Mucosa of stomach (tissue), 1 donor: ENCODE data around the gene SAP130.

Experiments used
- H3K27me3 ChIP-seq: one replicate; pipeline ENCODE4 v1.7.0; 2013; ENCODE audit warnings: mild to moderate bottlenecking, low read length; ENCODE audit not compliant: control insufficient read depth, insufficient read depth
- H3K36me3 ChIP-seq: one replicate; pipeline ENCODE4 v1.7.0; 2013; ENCODE audit warnings: low read length; ENCODE audit not compliant: control insufficient read depth, insufficient read depth
- H3K4me1 ChIP-seq: one replicate; pipeline ENCODE4 v1.7.0; 2013; ENCODE audit warnings: mild to moderate bottlenecking, low read length; ENCODE audit not compliant: control insufficient read depth, insufficient read depth
- H3K4me3 ChIP-seq: one replicate; pipeline ENCODE4 v1.7.0; 2013; ENCODE audit warnings: low read length
- H3K9ac ChIP-seq: one replicate; pipeline ENCODE4 v1.7.0; 2013; ENCODE audit warnings: mild to moderate bottlenecking, low read length, moderate library complexity
- H3K9me3 ChIP-seq: one replicate; pipeline ENCODE4 v1.7.0; 2013; ENCODE audit warnings: mild to moderate bottlenecking, low read length, moderate library complexity; ENCODE audit not compliant: control insufficient read depth
- donor health status: Pancreatic carcinoma.

SAP130 gene

GRCh38 chr2:128012698-128013097, 15.2 kb downstream of the SAP130 start:
- Histone ChIP-seq H3K27me3 (no peaks in the 10 kb centered on the region), H3K36me3 (peaks cover 9% of the 10 kb centered on the region), H3K4me3 (no peak overlapping the region)

DNA sequence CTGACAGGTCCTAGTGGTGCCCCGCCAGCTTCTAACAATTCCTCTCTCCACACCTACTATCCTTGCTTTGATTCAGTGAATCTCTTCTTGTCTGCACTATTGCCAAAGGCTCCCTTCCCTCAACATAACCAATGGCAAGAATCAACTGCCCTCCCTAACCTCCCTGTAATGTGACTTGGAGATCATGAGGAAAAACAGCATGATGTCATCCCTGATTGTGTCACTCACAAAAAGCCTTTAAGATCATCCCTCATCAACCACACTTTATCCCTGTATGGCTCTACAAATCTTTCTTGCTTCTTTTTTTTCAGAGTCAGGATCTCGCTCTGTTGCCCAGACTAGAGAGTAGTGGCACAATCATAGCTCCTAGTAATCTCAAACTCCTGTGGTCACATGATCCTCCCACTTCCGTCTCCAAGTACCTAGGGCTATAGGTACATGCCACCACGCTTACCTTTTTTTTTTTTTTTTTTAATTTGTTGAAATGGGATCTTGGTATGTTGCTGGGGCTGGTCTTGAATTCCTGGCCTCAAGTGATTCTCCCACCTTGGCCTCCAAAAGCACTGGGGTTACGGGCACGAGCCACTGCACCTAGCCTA, 19.7 kb downstream of the SAP130 start:
- Histone ChIP-seq H3K4me3 (no peak overlapping the region), H3K36me3 (peaks cover 9% of the 10 kb centered on the region), H3K4me1 (no peaks in the 10 kb centered on the region), H3K27me3 (no peaks in the 10 kb centered on the region), H3K9me3 (no peaks in the 10 kb centered on the region), H3K9ac (no peak overlapping the region)

More at GRCh38 chr2:128012698-128013097, 15.2 kb downstream of the SAP130 start:
- Histone ChIP-seq H3K9me3 (no peaks in the 10 kb centered on the region), H3K4me1 (no peaks in the 10 kb centered on the region), H3K9ac (no peak overlapping the region)

- H3K36me3 ChIP-seq = no peaks in the 10 kb centered on the region
- H3K9me3 ChIP-seq = no peaks in the 10 kb centered on the region
- H3K27me3 ChIP-seq = no peaks in the 10 kb centered on the region
- no peak overlapping the region for H3K4me3 ChIP-seq
- no peaks in the 10 kb centered on the region for H3K4me1 ChIP-seq
- no peak overlapping the region for H3K9ac ChIP-seq
These were observed 23.4 kb downstream of the SAP130 start for GRCh38 chr2:128004509-128004908.

GRCh38 chr2:128003463-128003862, 24.4 kb downstream of the SAP130 start:
- Histone ChIP-seq H3K9me3 (no peaks in the 10 kb centered on the region), H3K27me3 (no peaks in the 10 kb centered on the region), H3K36me3 (no peaks in the 10 kb centered on the region), H3K4me3 (no peak overlapping the region), H3K4me1 (no peaks in the 10 kb centered on the region), H3K9ac (no peak overlapping the region)

DNA sequence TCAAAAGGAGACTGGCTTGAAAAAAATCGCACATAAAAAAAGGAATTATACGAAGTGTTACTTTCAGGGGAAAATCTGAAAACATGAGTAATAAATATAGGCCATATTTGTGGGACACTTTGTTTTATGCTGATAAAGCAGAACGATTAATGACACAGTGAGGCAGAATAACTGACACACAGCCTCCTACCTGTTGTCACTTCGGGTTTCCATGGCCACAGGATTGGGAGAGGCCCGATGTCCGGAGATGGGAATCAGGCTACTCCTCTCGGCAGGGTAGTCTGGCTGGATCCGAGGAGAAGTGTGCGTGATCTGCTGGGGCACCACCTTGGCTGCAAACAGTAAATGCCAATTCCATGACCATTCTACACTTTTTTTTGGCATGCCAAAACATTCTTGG, 31.7 kb downstream of the SAP130 start:
- Histone ChIP-seq H3K4me3 (no peak overlapping the region), H3K4me1 (no peaks in the 10 kb centered on the region), H3K36me3 (no peaks in the 10 kb centered on the region)

DNA sequence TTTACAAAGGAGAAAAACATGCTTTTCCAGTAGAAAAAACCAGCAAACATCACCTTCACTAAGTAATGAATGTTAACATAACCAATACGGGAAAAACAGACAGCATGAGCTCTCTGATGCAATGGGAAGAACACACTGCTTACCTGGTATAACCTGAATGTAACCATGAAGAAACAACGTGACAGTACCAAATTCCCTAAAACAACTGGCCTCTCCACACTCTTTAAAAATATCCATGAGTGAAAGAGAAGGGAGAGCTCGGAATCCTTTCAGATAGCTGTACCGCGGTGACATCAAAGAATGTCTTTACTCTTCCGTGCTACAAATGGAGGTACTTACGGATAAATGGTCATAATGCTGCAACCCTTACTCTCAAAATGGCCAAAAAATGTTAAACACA, 32.1 kb downstream of the SAP130 start:
- no peaks in the 10 kb centered on the region for H3K4me1 ChIP-seq
- no peaks in the 10 kb centered on the region for H3K36me3 ChIP-seq

More for the DNA sequence above, 31.7 kb downstream of the SAP130 start:
- no peaks in the 10 kb centered on the region for H3K27me3 ChIP-seq
- no peak overlapping the region for H3K9ac ChIP-seq
- H3K9me3 ChIP-seq = no peaks in the 10 kb centered on the region

GRCh38 chr2:127993659-127994058, 34.2 kb downstream of the SAP130 start:
- peaks cover 7% of the 10 kb centered on the region for H3K36me3 ChIP-seq
- H3K27me3 ChIP-seq = no peaks in the 10 kb centered on the region
- no peak overlapping the region for H3K9ac ChIP-seq
- H3K4me3 ChIP-seq = no peak overlapping the region
- no peaks in the 10 kb centered on the region for H3K4me1 ChIP-seq
- no peaks in the 10 kb centered on the region for H3K9me3 ChIP-seq

More for the DNA sequence above, 32.1 kb downstream of the SAP130 start:
- H3K27me3 ChIP-seq = no peaks in the 10 kb centered on the region
- H3K9ac ChIP-seq = no peak overlapping the region
- no peaks in the 10 kb centered on the region for H3K9me3 ChIP-seq
- no peak overlapping the region for H3K4me3 ChIP-seq

GRCh38 chr2:127991742-127992141, 36.1 kb downstream of the SAP130 start:
- Histone ChIP-seq H3K4me3 (no peak overlapping the region), H3K4me1 (no peaks in the 10 kb centered on the region), H3K36me3 (peaks cover 7% of the 10 kb centered on the region), H3K9ac (no peak overlapping the region), H3K9me3 (no peaks in the 10 kb centered on the region), H3K27me3 (no peaks in the 10 kb centered on the region)

DNA sequence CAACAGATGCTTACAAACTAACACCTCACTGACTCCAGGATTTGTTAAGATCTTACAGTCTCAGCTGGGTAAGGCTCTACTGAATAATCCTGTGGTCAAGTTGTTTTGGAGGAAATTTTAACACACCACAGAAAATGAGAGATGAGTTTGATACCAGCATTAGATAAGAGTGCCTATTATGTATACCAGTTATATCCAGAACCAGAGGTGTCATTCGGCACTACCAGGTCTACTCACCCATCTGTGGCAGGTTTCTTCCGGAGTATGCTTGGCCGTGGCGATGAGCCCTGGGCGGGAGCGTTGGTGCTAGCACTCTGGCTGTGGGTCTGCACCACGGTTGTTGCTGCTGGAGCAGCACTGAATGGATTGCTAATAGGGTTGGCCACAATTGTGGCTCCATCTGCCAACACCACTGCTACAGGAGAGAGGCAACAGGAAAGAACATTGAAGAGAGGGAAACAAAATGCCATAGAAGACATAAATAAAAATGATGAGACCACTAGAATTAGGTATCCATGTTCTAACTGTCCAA, 41.2 kb downstream of the SAP130 start:
- no peaks in the 10 kb centered on the region for H3K4me1 ChIP-seq
- peaks cover 11% of the 10 kb centered on the region for H3K36me3 ChIP-seq
- H3K27me3 ChIP-seq = no peaks in the 10 kb centered on the region
- H3K9me3 ChIP-seq = no peaks in the 10 kb centered on the region
- H3K4me3 ChIP-seq = no peak overlapping the region
- H3K9ac ChIP-seq = no peak overlapping the region

DNA sequence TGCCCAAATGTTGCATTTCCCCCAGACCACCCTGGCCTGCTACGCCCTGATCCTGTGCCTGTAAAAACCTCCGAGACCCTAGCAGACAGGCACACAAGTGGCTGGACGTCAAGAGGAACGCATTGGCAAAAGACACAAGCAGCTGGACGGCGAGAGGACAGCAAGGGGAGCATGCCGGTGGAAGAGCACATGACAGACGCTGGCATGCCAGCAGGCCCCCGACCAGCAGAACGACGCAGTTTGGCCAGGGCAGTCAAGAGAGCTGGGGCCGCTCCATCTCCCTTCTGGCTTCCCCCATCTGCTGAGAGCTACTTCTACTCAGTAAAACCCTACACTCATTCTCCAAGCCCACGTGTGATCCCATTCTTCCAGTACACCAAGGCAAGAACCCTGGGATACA, 42.1 kb downstream of the SAP130 start:
- Histone ChIP-seq H3K4me1 (no peaks in the 10 kb centered on the region), H3K36me3 (peaks cover 11% of the 10 kb centered on the region)

DNA sequence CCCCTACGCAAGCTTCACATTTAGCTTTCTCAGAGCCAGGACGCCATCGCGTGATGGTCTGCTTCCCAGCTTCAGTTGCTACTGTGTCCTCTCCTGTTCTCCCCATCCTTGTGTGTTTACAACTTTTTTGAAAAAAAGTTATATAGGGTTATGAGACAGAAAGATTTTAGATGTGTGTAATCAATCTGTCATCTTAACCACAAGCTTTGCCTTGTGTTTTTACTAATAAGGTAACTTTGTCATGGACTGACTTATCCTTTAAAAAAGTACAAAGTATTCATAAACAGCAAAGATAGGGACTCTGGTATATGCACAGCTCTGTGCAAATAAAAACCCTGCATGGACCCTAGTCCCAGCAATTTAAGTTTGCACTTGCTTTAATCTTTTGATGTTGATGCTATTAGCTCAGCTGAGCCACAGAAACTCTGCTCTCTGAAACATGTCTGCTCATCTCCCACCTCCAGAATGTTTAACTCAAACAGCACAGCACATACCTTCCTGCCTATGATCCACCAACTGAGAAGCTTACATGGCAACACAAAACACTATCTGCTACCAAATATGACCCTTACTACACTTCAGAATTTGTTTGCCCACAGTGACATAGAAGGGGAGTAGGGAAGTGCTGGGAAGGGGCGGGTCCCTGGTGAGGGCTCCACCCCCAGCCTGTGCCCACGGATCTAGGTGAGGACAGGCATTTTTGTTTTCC, 42.7 kb downstream of the SAP130 start:
- no peak overlapping the region for H3K4me3 ChIP-seq
- H3K27me3 ChIP-seq = no peaks in the 10 kb centered on the region
- H3K36me3 ChIP-seq = peaks cover 11% of the 10 kb centered on the region

More for the DNA sequence above, 42.1 kb downstream of the SAP130 start:
- Histone ChIP-seq H3K9ac (no peak overlapping the region), H3K9me3 (no peaks in the 10 kb centered on the region), H3K4me3 (no peak overlapping the region), H3K27me3 (no peaks in the 10 kb centered on the region)

DNA sequence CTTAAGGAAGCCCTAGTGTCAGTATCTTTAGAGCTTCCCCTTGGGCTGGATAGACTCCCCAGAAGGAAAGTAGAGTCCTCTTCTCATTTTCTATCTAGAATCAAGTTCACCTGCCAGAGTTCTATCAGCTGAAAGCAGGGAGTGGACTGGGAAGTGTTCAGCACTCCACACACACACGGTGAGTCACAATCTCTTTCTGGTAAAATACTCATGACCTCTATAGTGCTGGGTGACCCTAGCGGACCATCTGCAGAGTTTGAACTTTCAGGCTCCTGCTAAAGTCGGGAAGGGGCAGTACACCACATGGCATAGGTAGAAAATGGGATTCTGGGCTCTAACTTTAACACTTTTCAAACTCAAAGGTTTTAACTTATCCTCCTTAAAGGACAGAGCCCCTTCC, 43.3 kb downstream of the SAP130 start:
- Histone ChIP-seq H3K4me3 (no peak overlapping the region), H3K4me1 (no peaks in the 10 kb centered on the region), H3K9ac (no peak overlapping the region), H3K9me3 (no peaks in the 10 kb centered on the region), H3K27me3 (no peaks in the 10 kb centered on the region), H3K36me3 (peaks cover 9% of the 10 kb centered on the region)

More for the DNA sequence above, 42.7 kb downstream of the SAP130 start:
- H3K4me1 ChIP-seq = no peaks in the 10 kb centered on the region
- no peak overlapping the region for H3K9ac ChIP-seq
- H3K9me3 ChIP-seq = no peaks in the 10 kb centered on the region
